TTC549 (cell line): ENCODE results near the gene MOB3B.

Source experiments
- FAIRE-seq: peaks from 2 replicates; lab custom pipeline; 2012; peaks lifted over from hg19 to GRCh38; lab: Jason Lieb, UNC

Gene MOB3B

GRCh38 chr9:27386571-27387091, 143.0 kb downstream of the MOB3B start:
- FAIRE-seq = no peak

- no peak for FAIRE-seq
Observed at GRCh38 chr9:27385606-27386322, 143.8 kb downstream of the MOB3B start.

- FAIRE-seq = no peak
Observed at GRCh38 chr9:27384262-27385014, 145.2 kb downstream of the MOB3B start.

- FAIRE-seq = no peak
Observed at GRCh38 chr9:27383524-27383923, 146.1 kb downstream of the MOB3B start.

GRCh38 chr9:27382975-27383374, 146.6 kb downstream of the MOB3B start:
- FAIRE-seq = no peak

- no peak for FAIRE-seq
Observed at GRCh38 chr9:27382308-27382707, 147.3 kb downstream of the MOB3B start.

GRCh38 chr9:27379311-27380251, 150.0 kb downstream of the MOB3B start:
- no peak for FAIRE-seq

GRCh38 chr9:27377811-27378456, 151.7 kb downstream of the MOB3B start:
- no peak for FAIRE-seq

- no peak for FAIRE-seq
Observed at GRCh38 chr9:27377147-27377807, 152.3 kb downstream of the MOB3B start.

- FAIRE-seq = no peak
Observed at GRCh38 chr9:27373851-27374250, 155.8 kb downstream of the MOB3B start.

- FAIRE-seq = no peak
Observed at GRCh38 chr9:27372615-27373014, 157.0 kb downstream of the MOB3B start.

- no peak for FAIRE-seq
Observed at GRCh38 chr9:27371382-27371781, 158.2 kb downstream of the MOB3B start.

GRCh38 chr9:27369591-27369990, 160.0 kb downstream of the MOB3B start:
- FAIRE-seq = no peak

GRCh38 chr9:27368316-27368985, 161.2 kb downstream of the MOB3B start:
- FAIRE-seq = no peak

GRCh38 chr9:27367921-27368315, 161.7 kb downstream of the MOB3B start:
- no peak for FAIRE-seq

- no peak for FAIRE-seq
Observed at GRCh38 chr9:27367175-27367798, 162.3 kb downstream of the MOB3B start.

GRCh38 chr9:27365707-27366376, 163.8 kb downstream of the MOB3B start:
- no peak for FAIRE-seq

GRCh38 chr9:27362447-27363210, 167.0 kb downstream of the MOB3B start:
- no peak for FAIRE-seq

- no peak for FAIRE-seq
Observed at GRCh38 chr9:27361492-27361891, 168.1 kb downstream of the MOB3B start.
